ENCODE data around the gene DDR1.

DDR1 gene

DNA sequence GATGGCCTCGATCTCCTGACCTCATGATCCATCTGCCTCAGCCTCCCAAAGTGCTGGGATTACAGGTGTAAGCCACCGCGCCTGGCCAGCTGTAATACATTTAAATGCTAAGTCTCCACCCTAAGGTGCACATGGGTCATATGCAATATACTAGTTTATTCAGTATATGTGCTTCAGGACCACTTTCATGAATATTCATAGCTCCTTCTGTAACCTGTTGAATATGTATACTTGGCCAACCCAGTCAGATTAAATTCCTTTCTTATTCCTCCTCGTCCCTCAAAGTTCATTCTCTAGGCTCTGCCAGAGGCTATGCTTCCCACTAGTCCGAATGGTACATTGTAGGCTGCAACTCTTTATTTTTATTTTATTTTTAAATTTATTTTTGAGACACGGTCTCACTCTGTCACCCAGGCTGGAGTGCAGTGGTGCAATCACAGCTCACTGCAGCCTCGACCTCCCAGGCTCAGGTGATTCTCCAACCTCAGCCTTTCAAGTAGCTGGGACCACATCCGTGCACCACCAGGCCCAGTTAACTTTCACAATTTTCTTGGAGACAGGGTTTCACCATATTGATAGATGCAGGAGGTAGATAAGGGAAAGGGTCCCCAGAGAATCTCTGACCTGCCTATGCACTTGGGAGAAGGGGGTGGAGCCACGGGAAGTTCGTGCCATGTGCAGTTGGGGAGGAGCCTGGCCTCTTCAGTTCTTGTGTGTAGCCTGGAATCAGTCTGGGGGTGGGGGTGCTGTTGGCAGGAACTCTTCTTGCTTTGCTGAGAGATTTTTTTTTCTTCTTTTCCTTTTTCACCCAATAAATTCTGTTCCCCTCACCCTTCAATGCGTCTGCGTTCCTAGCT, 41.3 kb upstream of the DDR1 start:
- peaks cover 2% of the 10 kb centered on the region for H3K79me2 ChIP-seq (ENCODE audit: control insufficient read depth, insufficient read depth, low read length, poor library complexity)
- no peak overlapping the region for H3K9ac ChIP-seq (ENCODE audit: low read length)
- peak overlapping the region; percentile 43 for H4K8ac ChIP-seq (ENCODE audit: low read depth, low read length)
- no peaks in the 10 kb centered on the region for H3K27me3 ChIP-seq (ENCODE audit: insufficient read depth, low read length)
- H3K18ac ChIP-seq (ENCODE audit: low read length): no peak overlapping the region
- H3K27ac ChIP-seq (ENCODE audit: low read depth, low read length): peak overlapping the region; percentile 65
- H3K4me1 ChIP-seq (ENCODE audit: control insufficient read depth in 1 of 2, insufficient read depth in 2 of 2, low read length in 2 of 2): peaks cover 25 to 28% of the 10 kb centered on the region in 2 experiments
- peak overlapping the region; percentile 99 for H4K91ac ChIP-seq (ENCODE audit: low read depth, low read length)
- DNase-seq: no peak
- no peaks in the 10 kb centered on the region for H3K36me3 ChIP-seq (ENCODE audit: control insufficient read depth in 1 of 2, insufficient read depth in 2 of 2, low read length in 2 of 2)
- no peak overlapping the region for H3K4me3 ChIP-seq (ENCODE audit: low read depth, low read length)
- no peaks in the 10 kb centered on the region for H3K9me3 ChIP-seq (ENCODE audit: insufficient read depth, low read depth, low read length)
- H3K79me1 ChIP-seq (ENCODE audit: low read length): peaks cover 18% of the 10 kb centered on the region
- peak overlapping the region; percentile 95 for H3K14ac ChIP-seq (ENCODE audit: low read length)
- H3K4me2 ChIP-seq (ENCODE audit: low read length): no peak overlapping the region
- peak overlapping the region; percentile 47 for H2AK5ac ChIP-seq (ENCODE audit: low read length)
- no peak overlapping the region for H2AFZ ChIP-seq (ENCODE audit: insufficient read depth, low read length, poor library complexity)
- WGBS (ENCODE audit: extremely low coverage, insufficient coverage, insufficient read length): no CpG with 5 or more reads among the region's 12 CpGs
- H2BK120ac ChIP-seq (ENCODE audit: insufficient read depth, low read length, poor library complexity): peak overlapping the region; percentile 96
- H2BK12ac ChIP-seq (ENCODE audit: low read length): peak overlapping the region; percentile 77
- no peak overlapping the region for H2BK5ac ChIP-seq (ENCODE audit: low read depth, low read length, poor library complexity)
- no peak overlapping the region for H3K23ac ChIP-seq (ENCODE audit: low read length)
- H3K4ac ChIP-seq (ENCODE audit: low read depth, low read length): no peak overlapping the region
- H4K12ac ChIP-seq (ENCODE audit: low read depth, low read length): no peak overlapping the region

DNA sequence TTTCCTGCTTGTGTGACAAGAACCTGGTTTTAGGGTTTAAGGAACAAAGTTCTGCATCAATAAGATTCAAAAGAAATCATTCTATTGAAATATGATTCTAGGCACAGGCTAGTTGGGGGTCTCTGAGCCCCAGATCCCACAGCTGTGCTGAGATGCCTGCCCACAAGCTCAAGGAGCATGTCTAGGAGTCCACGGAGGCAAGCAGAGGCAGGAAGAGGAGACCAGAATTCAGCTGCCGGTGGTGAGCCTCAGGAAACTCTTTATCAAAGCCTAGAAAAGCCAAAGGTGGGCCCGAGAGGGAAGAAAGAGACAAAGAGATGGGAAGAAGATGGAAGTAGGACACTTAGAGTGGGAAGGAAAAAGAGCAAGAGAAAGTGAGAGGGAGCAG, 40.7 kb upstream of the DDR1 start:
- Histone ChIP-seq H3K4me2 (ENCODE audit: low read length) (peak overlapping the region; percentile 15), H2BK12ac (ENCODE audit: low read length) (peak overlapping the region; percentile 98), H3K27ac (ENCODE audit: low read depth, low read length) (peak overlapping the region; percentile 65), H3K79me1 (ENCODE audit: low read length) (peaks cover 18% of the 10 kb centered on the region), H2AK5ac (ENCODE audit: low read length) (peak overlapping the region; percentile 97), H2BK120ac (ENCODE audit: insufficient read depth, low read length, poor library complexity) (peak overlapping the region; percentile 96), H2BK5ac (ENCODE audit: low read depth, low read length, poor library complexity) (peak overlapping the region; percentile 97), H4K12ac (ENCODE audit: low read depth, low read length) (peak overlapping the region; percentile 59), H3K4ac (ENCODE audit: low read depth, low read length) (peak overlapping the region; percentile 76), H3K9me3 (ENCODE audit: insufficient read depth, low read depth, low read length) (no peaks in the 10 kb centered on the region), H3K23ac (ENCODE audit: low read length) (no peak overlapping the region), H3K4me3 (ENCODE audit: low read depth, low read length) (no peak overlapping the region), H3K36me3 (ENCODE audit: control insufficient read depth in 1 of 2, insufficient read depth in 2 of 2, low read length in 2 of 2) (no peaks in the 10 kb centered on the region), H3K4me1 (ENCODE audit: control insufficient read depth in 1 of 2, insufficient read depth in 2 of 2, low read length in 2 of 2) (peaks cover 25 to 28% of the 10 kb centered on the region in 2 experiments), H3K79me2 (ENCODE audit: control insufficient read depth, insufficient read depth, low read length, poor library complexity) (peaks cover 2% of the 10 kb centered on the region), H4K8ac (ENCODE audit: low read depth, low read length) (peak overlapping the region; percentile 88), H3K14ac (ENCODE audit: low read length) (peak overlapping the region; percentile 95), H4K91ac (ENCODE audit: low read depth, low read length) (peak overlapping the region; percentile 99), H2AFZ (ENCODE audit: insufficient read depth, low read length, poor library complexity) (peak overlapping the region; percentile 67), H3K9ac (ENCODE audit: low read length) (no peak overlapping the region), H3K18ac (ENCODE audit: low read length) (peak overlapping the region; percentile 87), H3K27me3 (ENCODE audit: insufficient read depth, low read length) (no peaks in the 10 kb centered on the region)
- DNase-seq: no peak
- WGBS (ENCODE audit: extremely low coverage, insufficient coverage, insufficient read length): no CpG with 5 or more reads among the region's 3 CpGs

DNA sequence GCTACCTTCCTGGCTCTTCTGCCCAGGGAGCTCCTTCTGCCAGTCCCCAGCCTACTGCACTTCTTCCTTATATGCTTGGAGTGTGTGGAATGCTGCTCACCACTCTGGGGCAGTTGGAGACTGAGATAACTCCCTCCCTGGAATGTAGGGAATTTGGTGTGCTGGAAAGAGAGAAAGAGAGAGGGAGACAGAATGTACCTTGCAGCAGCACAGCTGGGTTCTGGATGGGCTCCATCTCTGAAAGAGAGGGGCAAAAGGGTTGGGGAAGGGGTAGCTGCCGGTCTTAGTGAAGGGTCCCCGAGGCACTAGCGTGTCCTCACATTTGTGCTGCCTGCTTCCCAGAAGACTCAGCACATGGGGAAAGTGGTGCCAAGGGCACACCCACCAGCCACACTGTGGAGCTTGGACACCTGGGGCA, 40.2 kb upstream of the DDR1 start:
- H3K27ac ChIP-seq (ENCODE audit: low read depth, low read length): peak overlapping the region; percentile 65
- peaks cover 25 to 28% of the 10 kb centered on the region in 2 experiments for H3K4me1 ChIP-seq (ENCODE audit: control insufficient read depth in 1 of 2, insufficient read depth in 2 of 2, low read length in 2 of 2)
- H3K14ac ChIP-seq (ENCODE audit: low read length): peak overlapping the region; percentile 71
- H2AK5ac ChIP-seq (ENCODE audit: low read length): peak overlapping the region; percentile 65
- H4K12ac ChIP-seq (ENCODE audit: low read depth, low read length): no peak overlapping the region
- H4K8ac ChIP-seq (ENCODE audit: low read depth, low read length): peak overlapping the region; percentile 62
- no peaks in the 10 kb centered on the region for H3K27me3 ChIP-seq (ENCODE audit: insufficient read depth, low read length)
- no peak overlapping the region for H3K23ac ChIP-seq (ENCODE audit: low read length)
- H3K4ac ChIP-seq (ENCODE audit: low read depth, low read length): no peak overlapping the region
- no peaks in the 10 kb centered on the region for H3K36me3 ChIP-seq (ENCODE audit: control insufficient read depth in 1 of 2, insufficient read depth in 2 of 2, low read length in 2 of 2)
- peaks cover 2% of the 10 kb centered on the region for H3K79me2 ChIP-seq (ENCODE audit: control insufficient read depth, insufficient read depth, low read length, poor library complexity)
- no CpG with 5 or more reads among the region's 3 CpGs for WGBS (ENCODE audit: extremely low coverage, insufficient coverage, insufficient read length)
- peak overlapping the region; percentile 70 for H2BK5ac ChIP-seq (ENCODE audit: low read depth, low read length, poor library complexity)
- H3K18ac ChIP-seq (ENCODE audit: low read length): peak overlapping the region; percentile 79
- H3K9ac ChIP-seq (ENCODE audit: low read length): no peak overlapping the region
- peaks cover 18% of the 10 kb centered on the region for H3K79me1 ChIP-seq (ENCODE audit: low read length)
- H2AFZ ChIP-seq (ENCODE audit: insufficient read depth, low read length, poor library complexity): peak overlapping the region; percentile 7
- DNase-seq: peak; percentile 76 to 90
- no peak overlapping the region for H3K4me3 ChIP-seq (ENCODE audit: low read depth, low read length)
- H3K4me2 ChIP-seq (ENCODE audit: low read length): peak overlapping the region; percentile 1
- peak overlapping the region; percentile 34 for H2BK12ac ChIP-seq (ENCODE audit: low read length)
- H4K91ac ChIP-seq (ENCODE audit: low read depth, low read length): peak overlapping the region; percentile 99
- H2BK120ac ChIP-seq (ENCODE audit: insufficient read depth, low read length, poor library complexity): peak overlapping the region; percentile 28
- H3K9me3 ChIP-seq (ENCODE audit: insufficient read depth, low read depth, low read length): no peaks in the 10 kb centered on the region

DNA sequence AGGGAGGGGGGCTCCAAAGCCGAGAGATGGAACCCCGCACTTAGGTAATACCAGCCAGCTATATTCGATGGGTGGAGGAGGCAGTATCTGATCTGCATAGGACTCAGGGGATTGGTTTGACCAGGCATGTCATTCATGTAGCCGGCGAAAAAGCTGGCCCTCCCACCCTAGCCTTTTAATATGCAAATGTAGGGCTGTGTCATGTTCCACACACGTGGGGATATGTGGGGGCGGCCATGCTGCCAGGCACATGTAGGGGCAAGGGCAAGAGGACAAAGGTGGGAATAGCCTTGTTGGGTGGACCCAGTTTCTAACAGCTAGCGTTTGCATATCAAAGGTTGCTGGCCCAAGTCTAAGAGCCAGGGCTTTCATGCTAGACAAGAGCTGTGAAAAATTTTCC, 39.1 kb upstream of the DDR1 start:
- peaks cover 2% of the 10 kb centered on the region for H3K79me2 ChIP-seq (ENCODE audit: control insufficient read depth, insufficient read depth, low read length, poor library complexity)
- no peak overlapping the region for H3K9ac ChIP-seq (ENCODE audit: low read length)
- no peak for DNase-seq
- peaks cover 18% of the 10 kb centered on the region for H3K79me1 ChIP-seq (ENCODE audit: low read length)
- H3K9me3 ChIP-seq (ENCODE audit: insufficient read depth, low read depth, low read length): no peaks in the 10 kb centered on the region
- H4K91ac ChIP-seq (ENCODE audit: low read depth, low read length): peak overlapping the region; percentile 70
- no CpG with 5 or more reads among the region's 8 CpGs for WGBS (ENCODE audit: extremely low coverage, insufficient coverage, insufficient read length)
- H3K23ac ChIP-seq (ENCODE audit: low read length): no peak overlapping the region
- H2AFZ ChIP-seq (ENCODE audit: insufficient read depth, low read length, poor library complexity): no peak overlapping the region
- peak overlapping the region; percentile 64 for H2AK5ac ChIP-seq (ENCODE audit: low read length)
- no peak overlapping the region for H4K8ac ChIP-seq (ENCODE audit: low read depth, low read length)
- H2BK120ac ChIP-seq (ENCODE audit: insufficient read depth, low read length, poor library complexity): peak overlapping the region; percentile 61
- no peak overlapping the region for H3K4me2 ChIP-seq (ENCODE audit: low read length)
- H3K36me3 ChIP-seq (ENCODE audit: control insufficient read depth in 1 of 2, insufficient read depth in 2 of 2, low read length in 2 of 2): no peaks in the 10 kb centered on the region
- no peak overlapping the region for H3K14ac ChIP-seq (ENCODE audit: low read length)
- no peak overlapping the region for H3K27ac ChIP-seq (ENCODE audit: low read depth, low read length)
- peak overlapping the region; percentile 67 for H2BK12ac ChIP-seq (ENCODE audit: low read length)
- peaks cover 25 to 28% of the 10 kb centered on the region in 2 experiments for H3K4me1 ChIP-seq (ENCODE audit: control insufficient read depth in 1 of 2, insufficient read depth in 2 of 2, low read length in 2 of 2)
- H3K18ac ChIP-seq (ENCODE audit: low read length): no peak overlapping the region
- no peak overlapping the region for H4K12ac ChIP-seq (ENCODE audit: low read depth, low read length)
- H3K4me3 ChIP-seq (ENCODE audit: low read depth, low read length): no peak overlapping the region
- no peaks in the 10 kb centered on the region for H3K27me3 ChIP-seq (ENCODE audit: insufficient read depth, low read length)
- no peak overlapping the region for H3K4ac ChIP-seq (ENCODE audit: low read depth, low read length)
- H2BK5ac ChIP-seq (ENCODE audit: low read depth, low read length, poor library complexity): peak overlapping the region; percentile 26
